IPS-NIHi7 (cell line): Measurements from ENCODE around the gene DAAM1.
A peak's percentile ranks its signal among the peaks of the same experiment; 100 is the strongest.

ENCODE experiments used
- DNase-seq: peaks from one replicate; pipeline ENCODE4 v3.0.0; 2012; ENCODE audit warnings: mixed read lengths; ENCODE audit errors: extremely low spot score

DAAM1 gene

DNA sequence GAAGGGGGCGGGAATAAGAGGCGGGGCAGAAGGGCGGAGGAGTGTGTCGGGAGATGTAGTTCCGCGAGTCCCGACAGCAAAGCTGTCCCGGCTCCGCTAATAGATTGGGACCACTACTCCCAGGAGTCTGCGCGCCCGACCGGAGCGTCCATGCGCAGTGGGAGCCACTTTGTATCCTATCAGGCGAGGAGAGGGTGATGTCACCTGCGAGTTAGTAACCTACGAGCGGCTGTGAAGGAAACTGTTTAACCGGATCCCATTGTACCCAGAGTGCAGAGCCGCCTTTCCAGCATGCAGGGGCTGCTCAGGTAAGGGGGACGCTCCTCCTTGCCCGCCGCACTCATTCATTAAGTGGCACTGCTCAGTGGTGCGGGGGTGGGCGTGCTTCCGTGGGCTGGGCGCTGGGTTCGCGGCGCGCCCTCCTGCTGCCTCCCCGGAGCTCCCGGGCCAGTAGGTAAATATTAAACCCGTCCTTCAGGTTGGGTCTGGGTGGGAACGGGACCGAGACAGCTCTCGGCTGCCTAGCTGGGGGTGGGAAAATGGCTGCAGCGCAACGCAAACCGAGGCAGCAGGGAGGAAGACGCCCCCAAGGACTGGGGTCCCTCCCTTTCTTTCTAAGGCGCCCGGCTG, at the start of gene DAAM1:
Gene DAAM1 (plus strand): TSS at position 207 of the 630 bp plus-strand sequence. CDS start 74,811 bp downstream, outside the sequence.
- peak; percentile 93 for DNase-seq

DNA sequence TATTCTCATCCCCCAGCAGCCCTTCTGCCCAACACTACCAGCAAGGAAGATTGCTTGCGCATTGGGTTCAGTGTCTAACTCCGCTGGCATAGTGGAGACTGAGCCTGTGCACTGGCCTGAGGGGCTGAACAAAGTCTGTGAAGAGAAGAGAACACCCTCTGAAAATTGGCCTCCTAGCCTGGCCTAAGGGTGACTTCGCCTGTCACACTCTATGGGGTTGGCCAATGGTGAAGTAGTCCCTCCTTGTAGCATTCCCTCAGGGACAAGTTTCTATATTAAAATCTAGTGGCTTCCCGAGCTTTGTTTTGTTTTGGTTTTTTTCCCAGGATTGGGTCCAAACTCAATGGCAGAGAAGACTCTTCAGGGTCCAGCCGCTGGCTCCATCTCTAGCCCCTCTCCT, 49.1 kb upstream of the DAAM1 start:
- no peak for DNase-seq

DNA sequence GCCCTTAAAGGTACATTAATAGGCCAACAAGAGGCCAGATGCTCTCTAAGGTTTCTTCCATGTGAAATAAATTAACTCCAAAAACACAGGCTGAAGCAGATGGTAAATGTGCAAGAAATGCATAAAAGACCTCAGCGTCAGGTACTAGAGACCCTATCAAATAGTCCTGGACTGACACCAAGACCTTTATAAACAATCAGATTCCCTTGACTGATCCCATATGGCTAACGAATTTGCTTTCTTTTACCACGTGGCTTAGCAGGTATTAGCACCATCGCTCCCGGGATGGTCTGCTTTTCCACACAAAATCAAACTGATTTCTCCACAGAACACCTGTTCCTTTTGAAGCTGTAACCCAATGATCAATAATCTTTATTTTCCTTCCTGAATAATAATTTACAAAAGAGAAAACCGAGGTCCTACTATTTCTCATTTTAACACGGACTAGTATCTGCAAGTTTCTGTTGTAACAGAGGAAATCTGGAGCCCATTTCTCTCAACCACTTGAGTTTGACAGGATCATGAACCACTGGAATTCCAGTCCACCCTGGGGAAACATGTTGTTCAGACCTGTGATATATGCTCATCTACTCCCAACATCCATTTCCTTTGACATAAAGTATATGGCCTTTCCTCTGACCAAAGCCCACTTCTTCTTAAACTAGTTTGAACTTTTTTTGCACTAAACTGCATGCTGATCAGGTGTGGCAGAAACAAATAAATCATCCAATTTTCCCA, 48.2 kb upstream of the DAAM1 start:
- no peak for DNase-seq

DNA sequence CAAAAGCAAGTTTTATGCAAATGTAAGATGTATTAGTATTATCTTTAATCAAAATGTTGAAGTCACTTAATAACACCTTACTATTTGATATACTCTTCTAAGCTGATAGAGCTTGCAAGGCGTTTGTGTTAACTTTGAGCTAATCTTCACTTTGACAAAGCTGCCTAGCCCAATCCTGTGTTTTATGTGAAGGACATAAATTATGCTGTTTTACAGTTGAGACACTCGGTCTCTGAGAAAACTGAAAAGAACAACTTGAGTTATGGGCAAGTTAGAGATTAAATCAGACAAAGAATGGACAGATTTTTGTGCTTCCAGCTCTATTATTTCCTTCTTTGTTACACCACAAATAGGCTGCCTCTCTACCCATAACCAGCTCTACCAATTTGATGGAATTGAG, 42.0 kb upstream of the DAAM1 start:
- no peak for DNase-seq

DNA sequence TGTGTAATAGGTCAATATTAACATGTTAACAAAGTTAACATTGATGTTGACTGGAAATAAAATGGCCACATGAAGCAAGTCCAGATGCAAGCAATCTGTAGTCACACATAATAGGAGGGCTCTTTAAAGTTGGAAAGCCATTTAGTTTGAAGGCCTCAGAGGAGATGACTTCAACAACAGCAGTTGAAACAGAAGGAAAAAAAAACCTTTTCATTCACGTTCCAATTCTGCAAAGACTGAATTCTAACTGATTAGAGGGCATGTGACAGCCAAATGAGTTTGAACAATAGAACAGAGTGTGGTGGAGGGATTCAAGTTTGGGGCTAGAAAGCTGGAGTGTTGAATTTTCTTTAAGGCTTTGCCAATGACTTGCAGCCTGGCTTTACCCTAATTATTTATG, 41.5 kb upstream of the DAAM1 start:
- DNase-seq = no peak

DNA sequence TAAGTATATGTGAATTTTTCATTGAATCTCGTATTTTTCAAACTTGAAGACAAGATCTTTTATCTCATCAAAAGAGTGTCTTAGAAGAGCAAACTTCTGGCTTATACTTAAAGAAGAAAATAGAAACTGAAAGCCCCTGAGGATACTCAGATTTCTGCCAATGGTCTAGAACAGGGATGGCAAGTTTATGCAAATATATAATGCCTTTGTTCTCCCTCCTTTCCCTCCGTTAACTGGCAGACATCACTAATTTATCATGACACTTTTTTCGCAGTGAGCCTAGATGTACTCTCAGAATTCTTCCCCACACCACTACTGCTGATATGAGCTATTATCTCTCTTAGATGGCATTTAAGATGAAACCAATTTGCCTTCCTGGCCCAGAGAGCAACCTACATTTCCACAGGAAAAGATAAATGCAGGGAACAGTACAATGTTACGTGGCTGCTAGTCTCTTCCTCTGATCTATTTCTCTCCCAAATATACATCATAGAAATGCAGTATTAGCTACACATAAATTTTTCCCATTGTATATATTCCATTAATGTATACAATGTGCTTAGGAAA, 40.0 kb upstream of the DAAM1 start:
- DNase-seq = no peak

DNA sequence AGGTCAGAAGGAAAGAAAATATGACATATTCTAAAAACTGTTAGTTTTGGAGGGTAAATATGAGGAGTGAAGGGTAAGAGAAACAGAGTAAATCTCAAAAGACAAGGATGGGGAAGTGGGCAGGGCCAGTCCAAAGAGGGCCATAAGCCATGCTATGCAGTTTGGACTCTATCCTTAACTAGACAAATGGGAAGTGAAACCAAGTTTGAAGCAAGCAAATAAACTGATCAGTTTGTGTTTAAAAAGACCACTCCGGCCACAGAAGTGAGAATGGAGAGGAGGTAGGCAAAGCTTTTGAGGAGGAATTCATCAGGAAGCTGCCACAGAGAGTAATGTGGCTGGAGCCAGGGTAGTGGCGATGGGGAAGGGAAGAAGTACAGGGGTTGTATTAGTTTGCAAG, 37.5 kb upstream of the DAAM1 start:
- DNase-seq = no peak

DNA sequence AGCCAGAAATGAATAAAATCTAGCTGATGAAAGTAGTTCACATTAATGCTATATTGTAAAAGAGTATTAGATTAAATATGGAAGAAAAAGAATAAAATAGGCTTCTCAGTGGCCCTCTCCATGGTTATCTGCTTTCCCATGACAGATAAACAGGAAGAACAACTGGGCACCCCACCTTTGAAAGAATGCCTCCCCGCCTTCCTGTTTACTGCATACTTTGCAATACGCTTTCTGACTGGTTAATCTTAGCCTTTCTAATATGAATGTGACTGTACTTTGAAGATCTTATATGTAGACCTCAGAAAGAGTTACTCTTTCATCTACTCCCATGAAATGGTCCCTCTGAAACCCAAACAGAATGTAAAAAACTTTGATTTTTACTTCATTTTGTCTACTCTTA, 34.1 kb upstream of the DAAM1 start:
- no peak for DNase-seq

DNA sequence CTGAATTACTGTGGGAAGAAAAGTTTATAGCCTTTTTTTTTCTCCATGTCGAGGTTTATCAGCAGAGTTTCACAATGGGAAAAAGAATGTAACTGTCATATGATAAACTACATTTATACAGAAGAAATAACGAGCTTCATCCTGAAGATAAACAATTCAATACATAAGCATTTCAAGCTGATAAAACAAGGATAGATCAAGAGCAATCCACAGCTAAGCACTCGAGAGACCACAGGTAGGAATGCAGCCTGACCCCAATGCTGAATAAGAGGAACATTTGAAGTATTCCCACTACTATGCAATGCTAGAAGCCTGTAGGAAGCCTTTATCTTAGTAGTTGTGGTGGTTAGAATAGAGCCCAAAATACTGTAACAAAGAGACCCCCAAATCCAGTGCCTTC, 32.6 kb upstream of the DAAM1 start:
- no peak for DNase-seq

DNA sequence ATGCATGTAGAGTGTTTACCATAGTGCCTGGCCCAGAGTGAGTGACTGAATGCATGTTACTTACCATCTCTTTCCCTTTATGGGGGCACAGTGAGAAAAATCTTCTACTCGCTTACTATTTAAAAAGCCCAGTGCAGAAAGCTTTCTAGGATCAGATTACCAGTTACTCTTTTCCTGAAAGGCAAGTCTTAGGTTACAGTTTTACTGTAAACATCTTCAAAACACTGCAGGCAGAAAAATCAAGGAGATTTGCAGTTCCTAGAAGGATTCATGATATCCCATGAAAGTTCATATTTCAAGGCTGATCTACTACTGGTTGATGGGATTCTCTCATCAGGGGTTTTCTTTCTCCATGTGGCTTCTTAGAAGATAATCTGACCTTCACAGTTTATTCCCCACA, 29.3 kb upstream of the DAAM1 start:
- no peak for DNase-seq

DNA sequence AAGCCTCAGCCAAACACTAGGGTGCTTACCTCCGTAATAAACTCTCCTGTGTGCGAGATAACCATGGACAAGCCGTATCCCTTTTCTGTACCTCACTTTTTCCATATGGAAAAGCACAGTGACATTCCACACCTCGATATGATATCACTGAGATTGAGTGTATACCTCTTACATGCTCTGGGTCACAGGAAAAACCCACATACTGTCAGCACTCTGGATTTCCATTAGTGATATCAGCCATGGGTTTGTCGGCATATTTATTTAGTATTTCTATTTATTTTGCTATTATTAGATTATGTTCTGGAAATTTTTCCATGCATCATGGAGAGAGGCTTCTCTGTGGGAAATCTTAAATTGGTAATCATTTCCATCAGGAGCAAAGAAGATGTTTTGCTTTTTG, 28.0 kb upstream of the DAAM1 start:
- DNase-seq = no peak

DNA sequence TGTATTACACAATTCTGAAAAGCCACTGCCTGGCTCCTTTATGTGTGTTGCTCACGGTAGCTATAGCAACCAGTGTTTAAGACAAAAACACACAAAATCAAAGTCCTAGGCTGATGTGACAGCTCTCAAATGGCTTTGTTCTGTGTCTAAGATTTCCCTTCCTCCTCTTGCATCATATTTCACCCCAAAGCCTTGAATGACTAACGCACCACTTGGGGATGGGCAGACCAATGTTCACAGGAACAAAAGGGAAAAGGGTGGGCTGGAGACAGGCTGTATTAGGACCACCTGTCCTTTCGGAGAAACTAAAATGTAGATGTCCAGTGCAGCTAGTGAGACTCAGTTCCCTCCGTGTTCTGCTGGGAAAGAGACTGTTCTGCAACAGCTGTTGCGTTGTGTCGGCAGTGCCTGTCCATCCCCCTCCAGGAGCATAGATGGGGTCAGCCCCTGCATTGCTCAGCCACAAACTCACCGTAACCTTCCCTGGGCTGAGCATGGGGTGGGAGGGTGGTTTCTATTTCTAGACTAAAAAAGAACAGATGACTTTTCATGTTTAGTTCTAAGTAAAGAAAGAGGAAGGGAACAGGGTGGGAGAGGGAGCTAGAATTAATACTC, 26.8 kb upstream of the DAAM1 start:
- no peak for DNase-seq

DNA sequence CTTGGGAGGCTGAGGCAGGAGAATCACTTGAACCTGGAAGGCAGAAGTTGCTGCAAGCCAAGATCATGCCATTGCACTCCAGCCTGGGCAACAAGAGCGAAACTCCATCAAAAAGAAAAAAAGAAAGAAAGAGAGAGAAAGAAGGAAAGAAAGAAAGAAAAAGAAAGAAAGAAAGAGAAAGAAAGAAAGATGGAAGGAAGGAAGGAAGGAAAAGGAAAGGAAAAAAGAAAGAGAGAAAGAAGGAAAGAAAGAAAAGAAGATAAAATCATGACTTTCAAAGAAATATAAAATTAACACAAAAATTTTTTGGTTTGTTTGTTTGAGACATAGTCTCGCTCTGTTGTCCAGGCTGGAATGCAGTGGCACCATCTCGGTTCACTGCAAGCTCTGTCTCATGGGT, 22.2 kb upstream of the DAAM1 start:
- DNase-seq = no peak

DNA sequence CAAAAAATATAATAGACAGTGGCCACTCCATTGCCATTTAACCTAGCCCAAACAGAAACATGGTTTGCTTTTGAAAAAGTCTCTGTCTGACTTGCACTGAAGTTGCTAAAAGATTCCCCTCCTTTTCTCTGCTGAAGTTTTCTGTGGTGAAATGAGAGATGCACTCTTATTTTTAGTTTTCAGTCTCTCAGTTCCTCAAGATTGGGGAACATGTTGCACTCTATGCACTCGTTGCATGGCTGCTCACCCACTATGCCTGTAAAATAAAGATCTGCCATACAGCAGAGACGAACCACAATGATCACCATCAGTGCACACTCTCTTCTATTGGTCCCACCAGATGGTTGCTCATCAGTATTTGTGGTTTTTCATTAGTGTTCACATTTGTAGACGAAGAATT, 13.1 kb upstream of the DAAM1 start:
- DNase-seq = no peak

DNA sequence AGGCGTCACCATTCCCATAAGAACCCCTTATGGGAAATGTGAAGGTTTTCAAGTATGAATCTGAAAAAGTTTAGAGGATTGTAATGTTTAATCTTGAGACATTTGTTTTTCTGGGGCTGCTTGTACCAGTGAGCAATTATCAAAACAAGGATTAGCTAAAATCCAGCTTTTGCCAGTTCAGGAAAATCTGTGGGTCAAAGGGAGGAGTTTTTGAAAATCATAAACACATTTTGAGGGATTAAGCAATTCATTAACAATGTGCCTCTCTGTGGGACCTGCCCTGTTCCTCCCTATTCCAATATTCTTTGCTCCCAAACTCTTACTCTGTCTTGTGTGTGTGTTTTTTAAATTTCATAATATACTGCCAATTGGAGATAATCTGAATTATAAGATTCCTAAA, 11.7 kb upstream of the DAAM1 start:
- DNase-seq = no peak

DNA sequence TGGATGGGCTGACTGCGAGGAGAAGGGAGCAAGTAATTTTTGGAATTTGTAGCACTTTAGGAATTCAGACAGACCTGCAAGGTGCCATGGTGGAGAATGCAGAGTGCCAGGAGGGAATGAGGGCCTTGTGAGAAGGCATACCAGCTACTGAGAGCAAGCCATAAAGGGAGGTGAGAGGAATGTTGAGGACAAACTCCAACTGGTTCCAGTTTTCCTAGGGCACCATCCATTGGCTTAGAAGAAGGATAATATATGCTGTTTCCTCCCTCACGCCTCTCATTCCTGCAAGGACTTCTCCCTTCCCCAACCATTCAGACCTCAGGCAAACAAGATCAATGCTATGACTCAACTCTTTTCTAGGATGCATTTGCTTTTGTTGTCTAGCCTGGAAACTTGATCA, 11.2 kb upstream of the DAAM1 start:
- peak; percentile 28 for DNase-seq

DNA sequence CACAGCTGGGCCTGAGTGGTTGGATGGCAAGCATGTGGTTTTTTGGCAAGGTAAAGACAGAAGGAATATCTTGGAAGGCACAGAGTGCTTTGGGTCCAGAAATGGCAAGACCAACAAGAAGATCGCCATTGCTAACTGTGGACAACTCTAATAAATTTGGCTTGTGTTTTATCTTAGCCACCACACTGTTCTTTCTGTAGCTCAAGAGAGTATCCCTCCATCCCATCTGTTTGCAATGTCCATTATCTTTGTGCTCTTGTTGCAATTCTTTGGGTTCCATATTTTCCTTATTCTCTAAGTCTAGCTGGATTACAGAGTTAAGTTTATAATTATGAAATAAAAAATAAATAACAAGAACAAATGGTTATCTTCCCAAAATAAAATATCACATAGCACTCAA, 6.7 kb upstream of the DAAM1 start:
- DNase-seq = no peak

DNA sequence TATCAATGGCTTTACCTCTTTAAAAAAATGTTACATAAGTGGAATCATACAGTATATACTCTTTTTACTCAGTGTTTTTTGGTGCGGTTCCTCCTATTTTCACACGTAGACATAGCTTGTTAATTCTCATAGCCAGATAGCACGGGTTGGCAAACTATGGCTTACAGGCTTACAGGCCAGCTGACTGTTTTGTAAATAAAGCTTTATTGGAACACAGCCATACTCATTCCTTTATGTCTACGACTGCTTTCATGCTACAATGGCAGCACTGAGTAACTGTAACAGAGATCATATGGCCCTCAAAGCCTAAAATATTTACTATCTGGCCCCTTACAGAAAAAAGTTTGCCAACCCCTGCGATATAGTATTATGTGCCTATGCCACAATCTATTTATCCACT, 5.8 kb upstream of the DAAM1 start:
- DNase-seq = no peak

DNA sequence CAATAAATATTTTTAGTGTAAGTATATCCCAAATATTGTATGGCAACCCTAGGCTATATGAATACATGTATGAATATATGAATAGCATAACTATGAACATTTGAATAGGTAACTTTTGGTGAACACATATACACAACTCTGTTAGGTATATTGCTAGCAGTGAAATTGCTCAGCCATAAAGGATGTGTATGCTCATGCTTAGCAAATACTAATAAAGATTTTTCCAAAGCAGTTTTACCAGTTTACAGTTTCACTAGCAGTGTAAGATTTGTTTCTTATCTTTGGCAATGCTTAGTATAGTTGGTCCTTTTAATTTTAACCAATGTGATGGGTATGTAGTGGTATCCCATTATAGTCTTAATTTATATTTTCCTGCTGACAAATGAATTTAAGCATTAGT, 5.3 kb upstream of the DAAM1 start:
- no peak for DNase-seq

DNA sequence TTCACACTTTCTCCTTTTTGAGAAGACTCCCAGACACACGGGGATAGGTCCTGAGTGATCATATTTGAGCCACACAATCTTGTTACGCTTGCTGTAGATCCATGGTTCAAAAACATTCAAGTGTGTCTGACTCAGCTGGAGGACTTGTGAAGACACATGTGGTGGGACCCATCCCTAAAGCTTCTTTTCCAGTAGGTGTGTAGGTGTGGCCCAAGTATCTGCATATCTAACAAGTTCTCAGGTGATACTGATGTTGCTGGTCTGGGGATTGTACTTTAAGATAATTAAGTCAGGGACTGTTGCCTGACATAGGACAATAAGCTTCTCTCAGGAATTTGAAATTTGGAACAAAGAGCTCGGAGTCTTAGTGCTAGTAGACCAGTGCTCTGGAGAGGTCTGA, 4.1 kb upstream of the DAAM1 start:
- DNase-seq = no peak

DNA sequence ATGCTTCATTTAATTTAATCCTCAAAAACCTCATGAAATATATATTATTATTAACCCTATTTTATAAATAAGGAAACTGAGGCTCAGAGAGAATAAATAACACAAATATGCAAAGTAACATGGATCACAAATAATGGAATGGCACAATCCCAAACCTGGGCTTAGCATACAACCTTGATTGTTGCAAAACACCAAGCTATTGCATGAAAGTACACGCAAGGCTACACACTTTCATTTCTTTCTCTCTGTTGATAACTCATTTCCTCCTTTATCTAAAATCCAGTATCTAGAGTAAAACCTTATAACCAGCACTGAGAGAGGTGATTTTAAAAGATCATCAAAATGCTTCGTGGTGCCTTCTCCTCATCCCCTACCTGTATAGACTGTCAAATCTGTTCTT, 2.8 kb upstream of the DAAM1 start:
- DNase-seq = no peak

DNA sequence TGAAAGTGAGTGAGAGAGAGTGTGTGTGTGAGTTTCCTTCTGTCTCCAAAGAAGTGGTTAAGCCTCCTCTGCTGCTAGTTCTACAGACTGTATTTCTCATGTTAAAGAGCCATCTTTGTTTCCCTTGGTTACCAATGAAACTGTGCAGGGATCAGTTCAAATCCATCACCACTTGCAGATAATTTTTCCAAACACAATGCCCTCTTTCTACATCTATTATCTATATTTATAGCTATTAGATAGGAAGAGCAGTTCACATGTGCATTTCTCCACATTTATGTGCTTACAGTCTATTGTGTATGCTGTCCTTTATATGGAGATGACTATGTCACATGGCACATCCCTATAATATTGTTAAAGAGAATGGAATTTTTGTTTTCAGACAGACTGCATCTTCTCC, 2.2 kb upstream of the DAAM1 start:
- no peak for DNase-seq

DNA sequence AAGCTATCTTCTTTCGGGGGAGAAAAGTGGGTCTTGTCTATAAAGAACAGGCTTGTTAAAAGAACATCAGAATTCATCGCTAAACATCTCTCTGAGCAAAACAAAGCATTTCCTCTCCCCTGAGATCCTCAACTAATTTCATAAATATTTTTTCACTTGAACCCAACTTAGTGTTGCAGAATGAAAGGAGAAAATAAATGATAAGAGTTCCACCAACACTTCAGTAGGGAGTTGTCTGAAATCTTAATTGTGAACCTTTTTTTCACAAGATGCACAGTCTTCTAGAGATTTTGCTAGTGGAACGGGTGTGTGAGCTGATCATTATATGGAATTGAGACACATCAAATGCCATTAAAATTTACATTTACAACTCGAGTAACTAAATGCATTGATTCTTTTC, 1.3 kb upstream of the DAAM1 start:
- no peak for DNase-seq
